GM12878 (cell line): Measurements from ENCODE around the gene C17orf50. TPM values are rescaled to one million over a fixed set of nuclear protein-coding genes. Genes with fewer than 3 reads are reported as not detected.

Experiments
- ATAC-seq: fragments of 200-7000 bp; cut with Tn5 transposase; 3 replicates; pipeline ENCODE4 v1.9.1; 2020; ENCODE audit warnings: mild to moderate bottlenecking, moderate library complexity
- BruUV-seq: library from RNA; stranded (reverse); fragments of 400-500 nt; replicated peaks from 2 replicates; lab custom pipeline; 2021; lab: Mats Ljungman, UMichigan
- CTCF ChIA-PET: fragments of 300-600 bp; sonication (Branson Sonifier 250); formaldehyde crosslinking; extraction: SDS; loops from one replicate; lab custom pipeline; 2021; ENCODE audit warnings: inconsistent platforms; lab: Yijun Ruan, JAX
- POLR2A ChIA-PET: fragments of 350-600 bp; formaldehyde crosslinking; extraction: SDS; loops from one replicate; lab custom pipeline; 2021; ENCODE audit warnings: inconsistent platforms; lab: Charles Lee
- RAD21 ChIA-PET: fragments of 300-600 bp; sonication (Branson Sonifier 250); formaldehyde crosslinking; loops from one replicate; lab custom pipeline; 2023; ENCODE audit warnings: antibody characterized with exemption; ENCODE audit not compliant: unreplicated experiment; lab: Charles Lee
- SMC1A ChIA-PET: fragments of 300-600 bp; sonication (Branson Sonifier 250); formaldehyde crosslinking; loops from one replicate; lab custom pipeline; 2023; ENCODE audit not compliant: unreplicated experiment, uncharacterized antibody; lab: Charles Lee
- DNase-seq: peaks from one replicate; pipeline ENCODE4 v3.0.0-alpha.2; 2011; ENCODE audit warnings: low read depth, low spot score
- FAIRE-seq: peaks from 3 replicates; lab custom pipeline; 2011; peaks lifted over from hg19 to GRCh38; lab: Jason Lieb, UNC
- H2AFZ ChIP-seq: 2 replicates; pipeline ENCODE4 v1.6.0; 2011; ENCODE audit warnings: low read depth, low read length, control low read depth; ENCODE audit not compliant: control insufficient read depth
- H3K27ac ChIP-seq: 2 replicates; pipeline ENCODE4 v1.5.1; 2011; ENCODE audit warnings: control low read depth; ENCODE audit not compliant: control insufficient read depth, insufficient read depth
- H3K27me3 ChIP-seq, 2 experiments: replicated peaks in 1 of 2; 2 replicates each; pipeline versions ENCODE4 v1.6.0 to v1.6.1; 2011; ENCODE audit warnings: low read length in 1 of 2; ENCODE audit not compliant: control insufficient read depth in 2 of 2, insufficient read depth in 2 of 2
- H3K36me3 ChIP-seq, 2 experiments: 2 replicates each; pipeline ENCODE4 v1.5.1; 2011; ENCODE audit warnings: low read length in 1 of 2; ENCODE audit not compliant: control insufficient read depth in 2 of 2, insufficient read depth in 2 of 2
- H3K4me1 ChIP-seq: 2 replicates; pipeline ENCODE4 v1.6.1; 2011; ENCODE audit warnings: mild to moderate bottlenecking, low read length, moderate library complexity, mixed read lengths; ENCODE audit not compliant: control insufficient read depth, insufficient read depth
- H3K4me2 ChIP-seq: 2 replicates; pipeline ENCODE4 v1.6.0; 2011; ENCODE audit warnings: control low read depth; ENCODE audit not compliant: control insufficient read depth, insufficient read depth
- H3K4me3 ChIP-seq: fragments of 200-600 bp; sonication (generic); 2 replicates; pipeline ENCODE4 v1.5.1; 2016
- H3K79me2 ChIP-seq: 2 replicates; pipeline ENCODE4 v1.6.0; 2011; ENCODE audit warnings: low read length; ENCODE audit not compliant: control insufficient read depth, insufficient read depth
- H3K9ac ChIP-seq: 2 replicates; pipeline ENCODE4 v1.8.0; 2011; ENCODE audit warnings: low read length, control low read depth, mixed read lengths; ENCODE audit not compliant: control insufficient read depth, insufficient read depth
- H3K9me3 ChIP-seq: replicated peaks from 3 replicates; pipeline ENCODE4 v1.5.1; 2011; ENCODE audit warnings: mild to moderate bottlenecking, low read length; ENCODE audit not compliant: control insufficient read depth, insufficient read depth
- H4K20me1 ChIP-seq: 2 replicates; pipeline ENCODE4 v1.6.0; 2011; ENCODE audit not compliant: control insufficient read depth, insufficient read depth
- CHD2 ChIP-seq: IDR thresholded peaks from 2 replicates; pipeline ENCODE4 v1.6.1; 2011; ENCODE audit warnings: low read depth, low read length, improper control_type of control experiment, borderline replicate concordance
- EP300 ChIP-seq, 2 experiments: fragments of 150-350 bp in 1 of 2; IDR thresholded peaks; 2 replicates each; pipeline ENCODE4 v1.6.1; 2011 to 2012; ENCODE audit warnings: low read depth in 2 of 2, low read length in 2 of 2, borderline replicate concordance in 1 of 2, improper control_type of control experiment in 1 of 2, inconsistent platforms in 1 of 2; ENCODE audit not compliant: control insufficient read depth in 1 of 2
- KAT2A ChIP-seq: conservative IDR thresholded peaks from 2 replicates; pipeline ENCODE4 v1.6.1; 2011; ENCODE audit warnings: low read depth, low read length; ENCODE audit not compliant: control insufficient read depth
- MYB ChIP-seq: fragments of 150-350 bp; IDR thresholded peaks from 2 replicates; pipeline ENCODE4 v1.6.1; 2014; ENCODE audit warnings: mild to moderate bottlenecking, low read depth, low read length, borderline replicate concordance
- NFXL1 ChIP-seq: fragments of 450-650 bp; IDR thresholded peaks from 2 replicates; pipeline ENCODE4 v1.6.1; 2017; ENCODE audit warnings: antibody characterized with exemption, mild to moderate bottlenecking, borderline replicate concordance
- NKRF ChIP-seq: fragments of 450-650 bp; conservative IDR thresholded peaks from 2 replicates; pipeline ENCODE4 v1.6.1; 2017; ENCODE audit warnings: mild to moderate bottlenecking, moderate library complexity
- NR2C2 ChIP-seq: IDR thresholded peaks from 2 replicates; pipeline ENCODE4 v1.6.1; 2011; ENCODE audit warnings: borderline replicate concordance, low read depth; ENCODE audit not compliant: control insufficient read depth, insufficient read length
- POU2F2 ChIP-seq: IDR thresholded peaks from 3 replicates; pipeline ENCODE4 v1.6.1; 2011; ENCODE audit warnings: low read depth, mild to moderate bottlenecking, low read length, borderline replicate concordance
- RBBP5 ChIP-seq: fragments of 200-600 bp; sonication (generic); conservative IDR thresholded peaks from 2 replicates; pipeline ENCODE4 v1.6.1; 2016
- SIX5 ChIP-seq: IDR thresholded peaks from 2 replicates; pipeline ENCODE4 v1.6.1; 2011; ENCODE audit warnings: mild to moderate bottlenecking, low read depth, low read length, moderate library complexity; ENCODE audit not compliant: severe bottlenecking
- SMAD1 ChIP-seq: fragments of 450-650 bp; IDR thresholded peaks from 2 replicates; pipeline ENCODE4 v1.6.1; 2018; ENCODE audit warnings: mild to moderate bottlenecking, low read depth; ENCODE audit not compliant: partially characterized antibody
- SREBF1 ChIP-seq: IDR thresholded peaks from 2 replicates; pipeline ENCODE4 v1.6.1; 2012; ENCODE audit warnings: mild to moderate bottlenecking, low read length
- TCF12 ChIP-seq: IDR thresholded peaks from 2 replicates; pipeline ENCODE4 v1.6.1; 2011; ENCODE audit warnings: low read depth, mild to moderate bottlenecking, low read length
- ZBED1 ChIP-seq: IDR thresholded peaks from 2 replicates; pipeline ENCODE4 v1.6.1; 2016; ENCODE audit warnings: borderline replicate concordance
- ZNF592 ChIP-seq: fragments of 450-650 bp; IDR thresholded peaks from 2 replicates; pipeline ENCODE4 v1.6.1; 2017; ENCODE audit warnings: mild to moderate bottlenecking, moderate library complexity
- ZNF622 ChIP-seq: fragments of 450-650 bp; IDR thresholded peaks from 2 replicates; pipeline ENCODE4 v1.6.1; 2017; ENCODE audit warnings: mild to moderate bottlenecking, inconsistent platforms
- ZZZ3 ChIP-seq: IDR thresholded peaks from 2 replicates; pipeline ENCODE4 v1.6.1; 2011; ENCODE audit warnings: low read depth; ENCODE audit not compliant: control insufficient read depth, insufficient read length
- WGBS: methylation state at CpG from one replicate; pipeline ENCODE4 v1.1.6; 2016; ENCODE audit warnings: low lambda C conversion rate; ENCODE audit not compliant: insufficient replicate concordance, insufficient coverage; ENCODE audit errors: missing lambda C conversion rate; 5-methylcytosine and 5-hydroxymethylcytosine counted together
- in situ Hi-C: fragments of 300-500 bp; cut with MboI; formaldehyde crosslinking; loops from 9 replicates; pipeline ENCODE4 v1.14.3; 2018; ENCODE audit warnings: mixed read lengths
- intact Hi-C: fragments of 100-400 bp; cut with micrococcal nuclease; formaldehyde crosslinking; loops from one replicate; pipeline ENCODE4 v1.14.2; 2022; ENCODE audit not compliant: unreplicated experiment
- polyA plus RNA-seq, 11 experiments: library from polyadenylated mRNA; depleted of rRNA in 4 of 11; unstranded in 6 of 11; stranded (reverse) in 5 of 11; fragments of >200 nt; fragmentation: Nextera tagmentation in 4 of 11; fragmentation: Illumina TruSeq in 1 of 11; extraction: Ambion mirVana in 4 of 11; extraction: Trizol in 1 of 11; gene quantifications; 1 replicate in 1 of 11; 2 replicates in 10 of 11; pipeline versions ENCODE4 v1.2.1 to v1.2.3, GENCODE V29; 2011 to 2016; ENCODE audit warnings: inconsistent platforms in 2 of 11, missing spikeins in 2 of 11, low read depth in 1 of 11
- total RNA-seq, 4 experiments: library from RNA; depleted of rRNA in 3 of 4; stranded (reverse); fragments of >200 nt in 3 of 4; fragmentation: Illumina TruSeq in 1 of 4; extraction: Trizol in 1 of 4; gene quantifications; 2 replicates each; pipeline versions ENCODE4 v1.2.1 to v1.2.3, GENCODE V29; 2013 to 2021

Gene C17orf50
- total and polyA plus RNA-seq, 10 of the 15 experiments (the other 5 are each of a cell fraction or from before 2014, with no cell fraction given) = 0.16 TPM; not detected in 9

- no peak overlapping the region for H3K4me2 ChIP-seq
- H3K4me3 ChIP-seq = no peak overlapping the region
- ATAC-seq = no peak
- intact Hi-C loops (no loop called here), in situ Hi-C loops (no loop called here)
- ChIA-PET SMC1A (no interaction called here), POLR2A (interaction anchor here (0.9 kb wide), 1 partner anchor 33 kb away, joined by 3 read pairs; no protein-coding TSS in a partner anchor), RAD21 (no interaction called here), CTCF (interaction anchor here (0.9 to 2.0 kb wide), 3 partner anchors 8 to 33 kb away, joined by 3 to 9 read pairs (median 7); no protein-coding TSS in a partner anchor)
- H3K9me3 ChIP-seq = no peaks in the 10 kb centered on the region
- H3K36me3 ChIP-seq = no peaks in the 10 kb centered on the region
- no peaks in the 10 kb centered on the region; the same call in 1 of the 2 replicates for H4K20me1 ChIP-seq
- H3K4me1 ChIP-seq = peaks cover 4% of the 10 kb centered on the region
- no TSS peak for BruUV-seq
- DNase-seq = no peak
- WGBS = 18% methylated on average over 1 of the region's 1 CpG
- no peak overlapping the region for H3K27ac ChIP-seq
- no peak overlapping the region for H3K9ac ChIP-seq
- no peaks in the 10 kb centered on the region for H3K79me2 ChIP-seq
- FAIRE-seq = no peak
- no peak overlapping the region for H2AFZ ChIP-seq
- peaks cover 8 to 16% of the 10 kb centered on the region in 2 experiments for H3K27me3 ChIP-seq
- TF ChIP-seq EP300 (IDR thresholded peaks at IDR 0.05; ENCODE audit: borderline replicate concordance in 1 of 2, control insufficient read depth in 1 of 2, low read depth in 2 of 2, low read length in 2 of 2) (no peak), ZNF592 (no peak), TCF12 (no peak), POU2F2 (no peak), ZZZ3 (no peak), NKRF (no peak), SIX5 (no peak), CHD2 (no peak), ZNF622 (no peak), NR2C2 (no peak), SREBF1 (no peak), ZBED1 (no peak), MYB (no peak), KAT2A (no peak), RBBP5 (no peak), NFXL1 (no peak), SMAD1 (no peak)
These were observed 36.3 kb downstream of the C17orf50 start for GRCh38 chr17:35796942-35797341.
